H9 (cell line): ENCODE measurements around the gene TEX44. TPM values are rescaled to one million over a fixed set of nuclear protein-coding genes. Genes with fewer than 3 reads are reported as not detected.
"Not testable (repeated sequence)": the region's sequence is repeated elsewhere in the genome, so short reads cannot be mapped to it uniquely, and the experiment has no call there.

Source experiments
- DNase-seq: peaks from one replicate; pipeline ENCODE4 v3.0.0-alpha.2; 2017
- H2AFZ ChIP-seq: one replicate; pipeline ENCODE4 v1.6.1; 2013; ENCODE audit warnings: mild to moderate bottlenecking, low read length, control low read depth, moderate library complexity
- H2AK5ac ChIP-seq: 2 replicates; pipeline ENCODE4 v1.6.1; 2013; ENCODE audit warnings: low read length, control low read depth, mixed read lengths; ENCODE audit not compliant: insufficient read length
- H2BK120ac ChIP-seq: one replicate; pipeline ENCODE4 v1.6.1; 2013; ENCODE audit warnings: low read depth, mild to moderate bottlenecking, low read length, control low read depth, inconsistent platforms; ENCODE audit not compliant: poor library complexity, severe bottlenecking
- H2BK12ac ChIP-seq: 2 replicates; pipeline ENCODE4 v1.6.1; 2013; ENCODE audit warnings: low read length, control low read depth, mixed read lengths, low read depth; ENCODE audit not compliant: insufficient read length
- H2BK15ac ChIP-seq: 2 replicates; pipeline ENCODE4 v1.6.1; 2013; ENCODE audit warnings: low read depth, low read length, control low read depth
- H2BK20ac ChIP-seq: one replicate; pipeline ENCODE4 v1.6.1; 2013; ENCODE audit warnings: low read depth, mild to moderate bottlenecking, low read length, control low read depth, inconsistent platforms; ENCODE audit not compliant: poor library complexity, severe bottlenecking
- H2BK5ac ChIP-seq: 2 replicates; pipeline ENCODE4 v1.6.1; 2013; ENCODE audit warnings: low read length, control low read depth, mixed read lengths; ENCODE audit not compliant: insufficient read length
- H3K14ac ChIP-seq: 2 replicates; pipeline ENCODE4 v1.6.1; 2013; ENCODE audit warnings: low read length, control low read depth; ENCODE audit not compliant: insufficient read depth
- H3K18ac ChIP-seq: 2 replicates; pipeline ENCODE4 v1.6.1; 2013; ENCODE audit warnings: low read depth, mild to moderate bottlenecking, mixed read lengths, low read length, control low read depth; ENCODE audit not compliant: insufficient read length
- H3K23ac ChIP-seq: 2 replicates; pipeline ENCODE4 v1.6.1; 2013; ENCODE audit warnings: low read length, control low read depth, mixed read lengths, low read depth; ENCODE audit not compliant: insufficient read length
- H3K23me2 ChIP-seq: 2 replicates; pipeline ENCODE4 v1.6.1; 2013; ENCODE audit warnings: low read depth, mild to moderate bottlenecking, mixed read lengths, low read length, control low read depth; ENCODE audit not compliant: insufficient read length, poor library complexity, severe bottlenecking
- H3K27ac ChIP-seq: 2 replicates; pipeline ENCODE4 v1.5.1; 2013; ENCODE audit warnings: low read length, control low read depth, mixed read lengths, low read depth; ENCODE audit not compliant: insufficient read length
- H3K27me3 ChIP-seq: 2 replicates; pipeline ENCODE4 v1.6.1; 2013; ENCODE audit warnings: low read length, control low read depth, inconsistent platforms; ENCODE audit not compliant: insufficient read depth
- H3K4ac ChIP-seq: 2 replicates; pipeline ENCODE4 v1.6.1; 2013; ENCODE audit warnings: low read depth, mild to moderate bottlenecking, control low read depth, inconsistent platforms, low read length, moderate library complexity
- H3K4me1 ChIP-seq: 2 replicates; pipeline ENCODE4 v1.6.1; 2013; ENCODE audit warnings: low read length, control low read depth, inconsistent platforms; ENCODE audit not compliant: insufficient read depth
- H3K4me2 ChIP-seq: 2 replicates; pipeline ENCODE4 v1.6.1; 2013; ENCODE audit warnings: low read length, control low read depth, mixed read lengths; ENCODE audit not compliant: insufficient read length, insufficient read depth
- H3K56ac ChIP-seq: 2 replicates; pipeline ENCODE4 v1.6.1; 2013; ENCODE audit warnings: low read depth, mild to moderate bottlenecking, mixed read lengths, low read length, control low read depth; ENCODE audit not compliant: insufficient read length
- H3K79me1 ChIP-seq: 2 replicates; pipeline ENCODE4 v1.6.1; 2013; ENCODE audit warnings: low read depth, mild to moderate bottlenecking, moderate library complexity, low read length, control low read depth, inconsistent platforms; ENCODE audit not compliant: insufficient read depth, poor library complexity, severe bottlenecking
- H3K79me2 ChIP-seq: 2 replicates; pipeline ENCODE4 v1.6.1; 2013; ENCODE audit warnings: low read length, control low read depth, inconsistent platforms; ENCODE audit not compliant: insufficient read depth
- H3K9ac ChIP-seq: 2 replicates; pipeline ENCODE4 v1.6.1; 2013; ENCODE audit warnings: low read length, control low read depth, mixed read lengths; ENCODE audit not compliant: insufficient read length; ENCODE audit errors: extremely low read depth
- H3K9me3 ChIP-seq: one replicate; pipeline ENCODE4 v1.6.1; 2013; ENCODE audit warnings: low read depth, low read length, inconsistent platforms; ENCODE audit not compliant: control insufficient read depth
- H3T11ph ChIP-seq: one replicate; pipeline ENCODE4 v1.6.1; 2013; ENCODE audit warnings: mild to moderate bottlenecking, low read length, control low read depth, inconsistent platforms
- H4K20me1 ChIP-seq: one replicate; pipeline ENCODE4 v1.6.1; 2013; ENCODE audit not compliant: control insufficient read depth, insufficient read length, insufficient read depth
- H4K5ac ChIP-seq: 2 replicates; pipeline ENCODE4 v1.6.1; 2013; ENCODE audit warnings: low read depth, mild to moderate bottlenecking, mixed read lengths, low read length, control low read depth; ENCODE audit not compliant: insufficient read length
- H4K8ac ChIP-seq: replicated peaks from 2 replicates; pipeline ENCODE4 v1.6.1; 2013; ENCODE audit warnings: low read length, control low read depth, mixed read lengths, low read depth; ENCODE audit not compliant: insufficient read length
- H4K91ac ChIP-seq: 2 replicates; pipeline ENCODE4 v1.6.1; 2013; ENCODE audit warnings: low read depth, mild to moderate bottlenecking, moderate library complexity, mixed read lengths, low read length, control low read depth; ENCODE audit not compliant: insufficient read length
- H3K27ac Mint-ChIP-seq, 3 experiments: 2 replicates in 2 of 3; 3 replicates in 1 of 3; pipeline ENCODE4 v1.8.0; 2020 to 2021; ENCODE audit warnings: mixed read lengths in 3 of 3, mild to moderate bottlenecking in 1 of 3, moderate library complexity in 1 of 3
- H3K27me3 Mint-ChIP-seq: 2 replicates; pipeline ENCODE4 v1.8.0; 2021; ENCODE audit warnings: low read depth, mild to moderate bottlenecking, moderate library complexity, mixed read lengths
- H3K36me3 Mint-ChIP-seq, 3 experiments: 2 replicates in 2 of 3; 3 replicates in 1 of 3; pipeline ENCODE4 v1.8.0; 2020 to 2021; ENCODE audit warnings: low read depth in 3 of 3, mixed read lengths in 3 of 3; ENCODE audit not compliant: insufficient read depth in 1 of 3
- H3K4me1 Mint-ChIP-seq, 2 experiments: 2 replicates each; pipeline ENCODE4 v1.8.0; 2020; ENCODE audit warnings: mixed read lengths in 2 of 2
- H3K4me3 Mint-ChIP-seq, 2 experiments: 2 replicates in 1 of 2; 3 replicates in 1 of 2; pipeline ENCODE4 v1.8.0; 2020 to 2021; ENCODE audit warnings: mild to moderate bottlenecking in 2 of 2, mixed read lengths in 2 of 2, moderate library complexity in 1 of 2
- H3K9me3 Mint-ChIP-seq, 2 experiments: 2 replicates in 1 of 2; 3 replicates in 1 of 2; pipeline ENCODE4 v1.8.0; 2020; ENCODE audit warnings: mild to moderate bottlenecking in 2 of 2, mixed read lengths in 2 of 2, moderate library complexity in 1 of 2
- CTCF ChIP-seq: fragments of 200-600 bp; sonication (generic); conservative IDR thresholded peaks from 3 replicates; pipeline ENCODE4 v1.8.0; 2021; ENCODE audit warnings: antibody characterized with exemption, mild to moderate bottlenecking
- WGBS: extraction: QIAGEN DNeasy Blood & Tissue Kit; methylation state at CpG from one replicate; pipeline ENCODE4 v1.1.7; 2013; ENCODE audit warnings: missing lambda C conversion rate, low lambda C conversion rate, mixed read lengths; ENCODE audit not compliant: insufficient read length; ENCODE audit errors: extremely low coverage; 5-methylcytosine and 5-hydroxymethylcytosine counted together
- total RNA-seq: library from RNA; stranded (reverse); gene quantifications from 2 replicates; pipeline ENCODE4 v1.2.1, GENCODE V29; 2021

TEX44 gene
- total RNA-seq, 1 experiment from 2014 or later = not detected

GRCh38 chr2:231554748-231555545, 37.7 kb upstream of the TEX44 start:
- Histone ChIP-seq H3K4me1 (no peaks in the 10 kb centered on the region), H3T11ph (no peak overlapping the region), H3K27me3 (no peaks in the 10 kb centered on the region), H3K9ac (no peak overlapping the region), H2BK15ac (no peak overlapping the region), H3K23me2 (no peaks in the 10 kb centered on the region), H3K56ac (no peak overlapping the region), H2AFZ (no peak overlapping the region), H3K9me3 (no peaks in the 10 kb centered on the region), H2BK20ac (no peak overlapping the region), H2AK5ac (no peak overlapping the region), H3K79me2 (no peaks in the 10 kb centered on the region), H3K4me2 (no peak overlapping the region), H2BK120ac (no peak overlapping the region), H4K91ac (no peak overlapping the region), H3K79me1 (no peaks in the 10 kb centered on the region), H3K14ac (no peak overlapping the region), H4K5ac (no peak overlapping the region), H2BK5ac (no peak overlapping the region), H3K4ac (no peak overlapping the region), H3K23ac (no peak overlapping the region), H2BK12ac (no peak overlapping the region), H4K8ac (no peak overlapping the region), H4K20me1 (no peaks in the 10 kb centered on the region), H3K18ac (no peak overlapping the region), H3K27ac (no peak overlapping the region)
- H3K27me3 Mint-ChIP-seq = peaks cover 2% of the 10 kb centered on the region
- H3K4me3 Mint-ChIP-seq = no peak overlapping the region
- no CpG with 5 or more reads among the region's 14 CpGs for WGBS
- H3K4me1 Mint-ChIP-seq = peaks cover 9 to 11% of the 10 kb centered on the region in 2 experiments; a peak in 3 of 4 replicates
- H3K36me3 Mint-ChIP-seq = peaks cover 4 to 12% (median 8%) of the 10 kb centered on the region in 3 experiments
- no peak for DNase-seq
- peaks cover 23 to 28% of the 10 kb centered on the region in 2 experiments for H3K9me3 Mint-ChIP-seq
- no peak for TF ChIP-seq CTCF
- peak overlapping the region in 2 of 3 experiments; percentile 14 to 16; a peak in 1 of 7 replicates for H3K27ac Mint-ChIP-seq

- H3T11ph ChIP-seq, H2AFZ ChIP-seq, H3K27me3 Mint-ChIP-seq: not testable (repeated sequence)
Measured at GRCh38 chr2:231556496-231556895, 36.2 kb upstream of the TEX44 start.

More at GRCh38 chr2:231556496-231556895, 36.2 kb upstream of the TEX44 start:
- H4K8ac ChIP-seq, H3K27ac Mint-ChIP-seq, H3K79me1 ChIP-seq, H2BK20ac ChIP-seq, H2BK120ac ChIP-seq, H3K14ac ChIP-seq, H3K27ac ChIP-seq, DNase-seq, H2BK5ac ChIP-seq, H3K9ac ChIP-seq, H2AK5ac ChIP-seq, H3K4me2 ChIP-seq, H3K4me3 Mint-ChIP-seq, H3K56ac ChIP-seq, H3K23me2 ChIP-seq, H3K4me1 ChIP-seq, H3K27me3 ChIP-seq, H3K23ac ChIP-seq, H4K5ac ChIP-seq, H3K79me2 ChIP-seq, H3K18ac ChIP-seq, H3K9me3 ChIP-seq, H4K91ac ChIP-seq, H3K4ac ChIP-seq, H2BK12ac ChIP-seq, H2BK15ac ChIP-seq, H4K20me1 ChIP-seq: not testable (repeated sequence)
- H3K4me1 Mint-ChIP-seq = peaks cover 9 to 11% of the 10 kb centered on the region in 2 experiments; a peak in 3 of 4 replicates
- no CpG with 5 or more reads among the region's 8 CpGs for WGBS
- peaks cover 18 to 20% of the 10 kb centered on the region in 2 experiments for H3K9me3 Mint-ChIP-seq
- peaks cover 4 to 12% (median 8%) of the 10 kb centered on the region in 3 experiments for H3K36me3 Mint-ChIP-seq
